ENCODE data around the gene SCARF2.

- TF ChIP-seq, protein P1, sequence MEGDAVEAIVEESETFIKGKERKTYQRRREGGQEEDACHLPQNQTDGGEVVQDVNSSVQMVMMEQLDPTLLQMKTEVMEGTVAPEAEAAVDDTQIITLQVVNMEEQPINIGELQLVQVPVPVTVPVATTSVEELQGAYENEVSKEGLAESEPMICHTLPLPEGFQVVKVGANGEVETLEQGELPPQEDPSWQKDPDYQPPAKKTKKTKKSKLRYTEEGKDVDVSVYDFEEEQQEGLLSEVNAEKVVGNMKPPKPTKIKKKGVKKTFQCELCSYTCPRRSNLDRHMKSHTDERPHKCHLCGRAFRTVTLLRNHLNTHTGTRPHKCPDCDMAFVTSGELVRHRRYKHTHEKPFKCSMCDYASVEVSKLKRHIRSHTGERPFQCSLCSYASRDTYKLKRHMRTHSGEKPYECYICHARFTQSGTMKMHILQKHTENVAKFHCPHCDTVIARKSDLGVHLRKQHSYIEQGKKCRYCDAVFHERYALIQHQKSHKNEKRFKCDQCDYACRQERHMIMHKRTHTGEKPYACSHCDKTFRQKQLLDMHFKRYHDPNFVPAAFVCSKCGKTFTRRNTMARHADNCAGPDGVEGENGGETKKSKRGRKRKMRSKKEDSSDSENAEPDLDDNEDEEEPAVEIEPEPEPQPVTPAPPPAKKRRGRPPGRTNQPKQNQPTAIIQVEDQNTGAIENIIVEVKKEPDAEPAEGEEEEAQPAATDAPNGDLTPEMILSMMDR (IDR thresholded peaks at IDR 0.05), result no peak
- no peak for TF ChIP-seq RCOR1 (IDR thresholded peaks at IDR 0.05; ENCODE audit: low read depth, low read length)
- TF ChIP-seq, protein P2, sequence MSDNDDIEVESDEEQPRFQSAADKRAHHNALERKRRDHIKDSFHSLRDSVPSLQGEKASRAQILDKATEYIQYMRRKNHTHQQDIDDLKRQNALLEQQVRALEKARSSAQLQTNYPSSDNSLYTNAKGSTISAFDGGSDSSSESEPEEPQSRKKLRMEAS (IDR thresholded peaks at IDR 0.05), result no peak
- no peak for TF ChIP-seq CEBPB (IDR thresholded peaks at IDR 0.05)
- TF ChIP-seq POLR2A (IDR thresholded peaks at IDR 0.05; ENCODE audit: low read length), result no peak
- no peak for TF ChIP-seq KDM1A (IDR thresholded peaks at IDR 0.05; ENCODE audit: low read depth)
Measured at GRCh38 chr22:20380486-20380885, 57.1 kb downstream of the SCARF2 start.
